ENCODE data around the gene OR2V1.

The OR2V1 gene

GRCh38 chr5:181126841-181127240, 4.1 kb downstream of the OR2V1 start:
- no peaks in the 10 kb centered on the region for H3K36me3 Mint-ChIP-seq (ENCODE audit: low read depth)
- H3K4me1 Mint-ChIP-seq = peaks cover 26% of the 10 kb centered on the region
- no peak overlapping the region for H3K4me3 Mint-ChIP-seq
- H3K27ac Mint-ChIP-seq = no peak overlapping the region
- DNase-seq = no peak
- TF ChIP-seq CTCF (IDR thresholded peaks at IDR 0.05) = no peak
- no peaks in the 10 kb centered on the region for H3K9me3 Mint-ChIP-seq
- H3K27me3 Mint-ChIP-seq (ENCODE audit: low read depth, poor library complexity) = peaks cover 29% of the 10 kb centered on the region

GRCh38 chr5:181124526-181124925, 6.4 kb downstream of the OR2V1 start:
- Mint-ChIP-seq H3K36me3 (ENCODE audit: low read depth) (no peaks in the 10 kb centered on the region), H3K4me1 (peaks cover 19% of the 10 kb centered on the region), H3K27me3 (ENCODE audit: low read depth, poor library complexity) (peaks cover 35% of the 10 kb centered on the region), H3K27ac (no peak overlapping the region), H3K9me3 (no peaks in the 10 kb centered on the region), H3K4me3 (no peak overlapping the region)
- no peak for TF ChIP-seq CTCF (IDR thresholded peaks at IDR 0.05)
- DNase-seq = no peak

GRCh38 chr5:181121675-181122561, 9.1 kb downstream of the OR2V1 start:
- H3K4me3 Mint-ChIP-seq = no peak overlapping the region
- TF ChIP-seq CTCF (IDR thresholded peaks at IDR 0.05) = no peak
- no peak overlapping the region for H3K27ac Mint-ChIP-seq
- H3K4me1 Mint-ChIP-seq = peaks cover 7% of the 10 kb centered on the region
- no peaks in the 10 kb centered on the region for H3K36me3 Mint-ChIP-seq (ENCODE audit: low read depth)
- H3K27me3 Mint-ChIP-seq (ENCODE audit: low read depth, poor library complexity) = peaks cover 47% of the 10 kb centered on the region
- H3K9me3 Mint-ChIP-seq = peaks cover 4% of the 10 kb centered on the region
- no peak for DNase-seq

GRCh38 chr5:181120761-181121160, 10.2 kb downstream of the OR2V1 start:
- H3K27ac Mint-ChIP-seq = no peak overlapping the region
- peaks cover 7% of the 10 kb centered on the region for H3K4me1 Mint-ChIP-seq
- no peak overlapping the region for H3K4me3 Mint-ChIP-seq
- TF ChIP-seq CTCF (IDR thresholded peaks at IDR 0.05) = no peak
- no peaks in the 10 kb centered on the region for H3K36me3 Mint-ChIP-seq (ENCODE audit: low read depth)
- peaks cover 11% of the 10 kb centered on the region for H3K9me3 Mint-ChIP-seq
- H3K27me3 Mint-ChIP-seq (ENCODE audit: low read depth, poor library complexity) = peaks cover 58% of the 10 kb centered on the region
- no peak for DNase-seq

GRCh38 chr5:181120306-181120705, 10.7 kb downstream of the OR2V1 start:
- no peak overlapping the region for H3K27ac Mint-ChIP-seq
- TF ChIP-seq CTCF (IDR thresholded peaks at IDR 0.05) = no peak
- H3K36me3 Mint-ChIP-seq (ENCODE audit: low read depth) = no peaks in the 10 kb centered on the region
- peaks cover 7% of the 10 kb centered on the region for H3K4me1 Mint-ChIP-seq
- H3K27me3 Mint-ChIP-seq (ENCODE audit: low read depth, poor library complexity) = peaks cover 63% of the 10 kb centered on the region
- H3K4me3 Mint-ChIP-seq = no peak overlapping the region
- H3K9me3 Mint-ChIP-seq = peaks cover 15% of the 10 kb centered on the region
- no peak for DNase-seq

GRCh38 chr5:181119105-181119504, 11.9 kb downstream of the OR2V1 start:
- DNase-seq = no peak

More at GRCh38 chr5:181119105-181119504, 11.9 kb downstream of the OR2V1 start:
- no peak overlapping the region for H3K27ac Mint-ChIP-seq
- peaks cover 5% of the 10 kb centered on the region for H3K36me3 Mint-ChIP-seq (ENCODE audit: low read depth)
- TF ChIP-seq CTCF (IDR thresholded peaks at IDR 0.05) = no peak
- peaks cover 27% of the 10 kb centered on the region for H3K9me3 Mint-ChIP-seq
- no peak overlapping the region for H3K4me3 Mint-ChIP-seq
- peaks cover 7% of the 10 kb centered on the region for H3K4me1 Mint-ChIP-seq
- peaks cover 70% of the 10 kb centered on the region for H3K27me3 Mint-ChIP-seq (ENCODE audit: low read depth, poor library complexity)
